H9 (cell line): ENCODE data around the gene ZNF446. TPM values are rescaled to one million over a fixed set of nuclear protein-coding genes. Genes with fewer than 3 reads are reported as not detected.

Source experiments
- DNase-seq: peaks from one replicate; pipeline ENCODE4 v3.0.0-alpha.2; 2017
- H2AFZ ChIP-seq: one replicate; pipeline ENCODE4 v1.6.1; 2013; ENCODE audit warnings: mild to moderate bottlenecking, low read length, control low read depth, moderate library complexity
- H2AK5ac ChIP-seq: 2 replicates; pipeline ENCODE4 v1.6.1; 2013; ENCODE audit warnings: low read length, control low read depth, mixed read lengths; ENCODE audit not compliant: insufficient read length
- H2BK120ac ChIP-seq: one replicate; pipeline ENCODE4 v1.6.1; 2013; ENCODE audit warnings: low read depth, mild to moderate bottlenecking, low read length, control low read depth, inconsistent platforms; ENCODE audit not compliant: poor library complexity, severe bottlenecking
- H2BK12ac ChIP-seq: 2 replicates; pipeline ENCODE4 v1.6.1; 2013; ENCODE audit warnings: low read length, control low read depth, mixed read lengths, low read depth; ENCODE audit not compliant: insufficient read length
- H2BK15ac ChIP-seq: 2 replicates; pipeline ENCODE4 v1.6.1; 2013; ENCODE audit warnings: low read depth, low read length, control low read depth
- H2BK20ac ChIP-seq: one replicate; pipeline ENCODE4 v1.6.1; 2013; ENCODE audit warnings: low read depth, mild to moderate bottlenecking, low read length, control low read depth, inconsistent platforms; ENCODE audit not compliant: poor library complexity, severe bottlenecking
- H2BK5ac ChIP-seq: 2 replicates; pipeline ENCODE4 v1.6.1; 2013; ENCODE audit warnings: low read length, control low read depth, mixed read lengths; ENCODE audit not compliant: insufficient read length
- H3K14ac ChIP-seq: 2 replicates; pipeline ENCODE4 v1.6.1; 2013; ENCODE audit warnings: low read length, control low read depth; ENCODE audit not compliant: insufficient read depth
- H3K18ac ChIP-seq: 2 replicates; pipeline ENCODE4 v1.6.1; 2013; ENCODE audit warnings: low read depth, mild to moderate bottlenecking, mixed read lengths, low read length, control low read depth; ENCODE audit not compliant: insufficient read length
- H3K23ac ChIP-seq: 2 replicates; pipeline ENCODE4 v1.6.1; 2013; ENCODE audit warnings: low read length, control low read depth, mixed read lengths, low read depth; ENCODE audit not compliant: insufficient read length
- H3K23me2 ChIP-seq: 2 replicates; pipeline ENCODE4 v1.6.1; 2013; ENCODE audit warnings: low read depth, mild to moderate bottlenecking, mixed read lengths, low read length, control low read depth; ENCODE audit not compliant: insufficient read length, poor library complexity, severe bottlenecking
- H3K27ac ChIP-seq: 2 replicates; pipeline ENCODE4 v1.5.1; 2013; ENCODE audit warnings: low read length, control low read depth, mixed read lengths, low read depth; ENCODE audit not compliant: insufficient read length
- H3K27me3 ChIP-seq: 2 replicates; pipeline ENCODE4 v1.6.1; 2013; ENCODE audit warnings: low read length, control low read depth, inconsistent platforms; ENCODE audit not compliant: insufficient read depth
- H3K4ac ChIP-seq: 2 replicates; pipeline ENCODE4 v1.6.1; 2013; ENCODE audit warnings: low read depth, mild to moderate bottlenecking, control low read depth, inconsistent platforms, low read length, moderate library complexity
- H3K4me1 ChIP-seq: 2 replicates; pipeline ENCODE4 v1.6.1; 2013; ENCODE audit warnings: low read length, control low read depth, inconsistent platforms; ENCODE audit not compliant: insufficient read depth
- H3K4me2 ChIP-seq: 2 replicates; pipeline ENCODE4 v1.6.1; 2013; ENCODE audit warnings: low read length, control low read depth, mixed read lengths; ENCODE audit not compliant: insufficient read length, insufficient read depth
- H3K56ac ChIP-seq: 2 replicates; pipeline ENCODE4 v1.6.1; 2013; ENCODE audit warnings: low read depth, mild to moderate bottlenecking, mixed read lengths, low read length, control low read depth; ENCODE audit not compliant: insufficient read length
- H3K79me1 ChIP-seq: 2 replicates; pipeline ENCODE4 v1.6.1; 2013; ENCODE audit warnings: low read depth, mild to moderate bottlenecking, moderate library complexity, low read length, control low read depth, inconsistent platforms; ENCODE audit not compliant: insufficient read depth, poor library complexity, severe bottlenecking
- H3K79me2 ChIP-seq: 2 replicates; pipeline ENCODE4 v1.6.1; 2013; ENCODE audit warnings: low read length, control low read depth, inconsistent platforms; ENCODE audit not compliant: insufficient read depth
- H3K9ac ChIP-seq: 2 replicates; pipeline ENCODE4 v1.6.1; 2013; ENCODE audit warnings: low read length, control low read depth, mixed read lengths; ENCODE audit not compliant: insufficient read length; ENCODE audit errors: extremely low read depth
- H3K9me3 ChIP-seq: one replicate; pipeline ENCODE4 v1.6.1; 2013; ENCODE audit warnings: low read depth, low read length, inconsistent platforms; ENCODE audit not compliant: control insufficient read depth
- H3T11ph ChIP-seq: one replicate; pipeline ENCODE4 v1.6.1; 2013; ENCODE audit warnings: mild to moderate bottlenecking, low read length, control low read depth, inconsistent platforms
- H4K20me1 ChIP-seq: one replicate; pipeline ENCODE4 v1.6.1; 2013; ENCODE audit not compliant: control insufficient read depth, insufficient read length, insufficient read depth
- H4K5ac ChIP-seq: 2 replicates; pipeline ENCODE4 v1.6.1; 2013; ENCODE audit warnings: low read depth, mild to moderate bottlenecking, mixed read lengths, low read length, control low read depth; ENCODE audit not compliant: insufficient read length
- H4K8ac ChIP-seq: replicated peaks from 2 replicates; pipeline ENCODE4 v1.6.1; 2013; ENCODE audit warnings: low read length, control low read depth, mixed read lengths, low read depth; ENCODE audit not compliant: insufficient read length
- H4K91ac ChIP-seq: 2 replicates; pipeline ENCODE4 v1.6.1; 2013; ENCODE audit warnings: low read depth, mild to moderate bottlenecking, moderate library complexity, mixed read lengths, low read length, control low read depth; ENCODE audit not compliant: insufficient read length
- H3K27ac Mint-ChIP-seq, 3 experiments: 2 replicates in 2 of 3; 3 replicates in 1 of 3; pipeline ENCODE4 v1.8.0; 2020 to 2021; ENCODE audit warnings: mixed read lengths in 3 of 3, mild to moderate bottlenecking in 1 of 3, moderate library complexity in 1 of 3
- H3K27me3 Mint-ChIP-seq: 2 replicates; pipeline ENCODE4 v1.8.0; 2021; ENCODE audit warnings: low read depth, mild to moderate bottlenecking, moderate library complexity, mixed read lengths
- H3K36me3 Mint-ChIP-seq, 3 experiments: 2 replicates in 2 of 3; 3 replicates in 1 of 3; pipeline ENCODE4 v1.8.0; 2020 to 2021; ENCODE audit warnings: low read depth in 3 of 3, mixed read lengths in 3 of 3; ENCODE audit not compliant: insufficient read depth in 1 of 3
- H3K4me1 Mint-ChIP-seq, 2 experiments: 2 replicates each; pipeline ENCODE4 v1.8.0; 2020; ENCODE audit warnings: mixed read lengths in 2 of 2
- H3K4me3 Mint-ChIP-seq, 2 experiments: 2 replicates in 1 of 2; 3 replicates in 1 of 2; pipeline ENCODE4 v1.8.0; 2020 to 2021; ENCODE audit warnings: mild to moderate bottlenecking in 2 of 2, mixed read lengths in 2 of 2, moderate library complexity in 1 of 2
- H3K9me3 Mint-ChIP-seq, 2 experiments: 2 replicates in 1 of 2; 3 replicates in 1 of 2; pipeline ENCODE4 v1.8.0; 2020; ENCODE audit warnings: mild to moderate bottlenecking in 2 of 2, mixed read lengths in 2 of 2, moderate library complexity in 1 of 2
- WGBS: extraction: QIAGEN DNeasy Blood & Tissue Kit; methylation state at CpG from one replicate; pipeline ENCODE4 v1.1.7; 2013; ENCODE audit warnings: missing lambda C conversion rate, low lambda C conversion rate, mixed read lengths; ENCODE audit not compliant: insufficient read length; ENCODE audit errors: extremely low coverage; 5-methylcytosine and 5-hydroxymethylcytosine counted together
- total RNA-seq: library from RNA; stranded (reverse); gene quantifications from 2 replicates; pipeline ENCODE4 v1.2.1, GENCODE V29; 2021
- TF ChIP-seq, protein P1 (sequence below): fragments of 200-600 bp; sonication (generic); conservative IDR thresholded peaks from 3 replicates; pipeline ENCODE4 v1.8.0; 2021; ENCODE audit warnings: antibody characterized with exemption, mild to moderate bottlenecking

The ZNF446 gene
- total RNA-seq, 1 experiment from 2014 or later = 7.6 TPM

DNA sequence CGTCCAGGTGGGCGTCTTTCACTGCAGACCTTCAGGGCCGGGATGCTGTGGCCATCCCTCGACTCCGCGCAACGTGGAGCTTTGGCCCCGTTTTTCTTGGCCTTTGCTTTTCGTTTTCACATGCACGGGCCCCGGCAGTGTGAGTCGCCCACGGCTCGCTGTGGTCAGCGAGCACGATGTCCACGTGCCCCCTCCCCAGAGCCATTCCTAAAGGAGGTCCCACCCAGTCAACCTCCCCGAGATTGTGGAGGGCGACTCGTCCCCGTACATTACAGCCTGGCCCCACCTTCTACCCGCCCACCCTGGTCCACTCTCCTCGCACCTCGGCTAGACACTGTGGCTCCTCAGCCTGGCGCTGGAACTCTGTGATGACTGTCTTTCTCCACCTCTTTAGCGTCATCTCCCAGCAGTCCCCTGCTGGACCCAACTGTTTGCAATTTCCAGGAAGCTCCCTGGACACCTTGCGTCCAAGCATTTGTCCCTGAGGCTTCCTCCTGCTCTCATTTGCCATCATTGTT is 405 bp downstream of the ZNF446 start:
- Histone ChIP-seq H3K56ac (no peak overlapping the region), H3K9me3 (no peaks in the 10 kb centered on the region), H2AK5ac (no peak overlapping the region), H4K91ac (no peak overlapping the region), H3K27ac (no peak overlapping the region), H3K4me2 (peak overlapping the region; percentile 43), H3K79me1 (no peaks in the 10 kb centered on the region), H4K5ac (no peak overlapping the region), H4K8ac (no peak overlapping the region), H3T11ph (no peak overlapping the region), H3K4ac (no peak overlapping the region), H3K9ac (peak overlapping the region; percentile 27), H2BK20ac (no peak overlapping the region), H3K23ac (no peak overlapping the region), H4K20me1 (no peaks in the 10 kb centered on the region), H2BK15ac (no peak overlapping the region), H3K4me1 (no peaks in the 10 kb centered on the region), H3K23me2 (peaks cover 7% of the 10 kb centered on the region), H2BK12ac (no peak overlapping the region), H3K79me2 (no peaks in the 10 kb centered on the region), H2BK5ac (no peak overlapping the region), H3K14ac (no peak overlapping the region), H3K27me3 (no peaks in the 10 kb centered on the region), H3K18ac (no peak overlapping the region), H2AFZ (no peak overlapping the region), H2BK120ac (no peak overlapping the region)
- TF ChIP-seq, protein P1, sequence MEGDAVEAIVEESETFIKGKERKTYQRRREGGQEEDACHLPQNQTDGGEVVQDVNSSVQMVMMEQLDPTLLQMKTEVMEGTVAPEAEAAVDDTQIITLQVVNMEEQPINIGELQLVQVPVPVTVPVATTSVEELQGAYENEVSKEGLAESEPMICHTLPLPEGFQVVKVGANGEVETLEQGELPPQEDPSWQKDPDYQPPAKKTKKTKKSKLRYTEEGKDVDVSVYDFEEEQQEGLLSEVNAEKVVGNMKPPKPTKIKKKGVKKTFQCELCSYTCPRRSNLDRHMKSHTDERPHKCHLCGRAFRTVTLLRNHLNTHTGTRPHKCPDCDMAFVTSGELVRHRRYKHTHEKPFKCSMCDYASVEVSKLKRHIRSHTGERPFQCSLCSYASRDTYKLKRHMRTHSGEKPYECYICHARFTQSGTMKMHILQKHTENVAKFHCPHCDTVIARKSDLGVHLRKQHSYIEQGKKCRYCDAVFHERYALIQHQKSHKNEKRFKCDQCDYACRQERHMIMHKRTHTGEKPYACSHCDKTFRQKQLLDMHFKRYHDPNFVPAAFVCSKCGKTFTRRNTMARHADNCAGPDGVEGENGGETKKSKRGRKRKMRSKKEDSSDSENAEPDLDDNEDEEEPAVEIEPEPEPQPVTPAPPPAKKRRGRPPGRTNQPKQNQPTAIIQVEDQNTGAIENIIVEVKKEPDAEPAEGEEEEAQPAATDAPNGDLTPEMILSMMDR = no peak
- no peaks in the 10 kb centered on the region for H3K9me3 Mint-ChIP-seq
- H3K4me3 Mint-ChIP-seq = peak overlapping the region; percentile 88 to 94
- WGBS = no CpG with 5 or more reads among the region's 27 CpGs
- peak overlapping the region in 1 of 3 experiments; percentile 73; a peak in 2 of 7 replicates for H3K27ac Mint-ChIP-seq
- peak; percentile 29 for DNase-seq
- peaks cover 2 to 21% (median 4%) of the 10 kb centered on the region in 3 experiments; a peak in 6 of 7 replicates for H3K36me3 Mint-ChIP-seq
- H3K4me1 Mint-ChIP-seq = peaks cover 9 to 13% of the 10 kb centered on the region in 2 experiments
- no peaks in the 10 kb centered on the region; the same call in 1 of the 2 replicates for H3K27me3 Mint-ChIP-seq
